ENCODE data around the gene TRAF5. TPM values are rescaled to one million over a fixed set of nuclear protein-coding genes. Genes with fewer than 3 reads are reported as not detected.

TRAF5 gene
- total RNA-seq, 1 donor from 2014 or later, result 9.8 TPM

- Histone ChIP-seq H3K4me3 (no peak overlapping the region), H3K4me1 (no peaks in the 10 kb centered on the region), H3K9me3 (no peaks in the 10 kb centered on the region), H3K36me3 (peaks cover 32% of the 10 kb centered on the region), H3K27ac (no peak overlapping the region), H3K27me3 (no peaks in the 10 kb centered on the region)
- no peak for TF ChIP-seq CTCF (IDR thresholded peaks at IDR 0.05)
- intact Hi-C loops (cut with DNase I), result no loop called here
- ATAC-seq, result no peak
- DNase-seq, result no peak
These were observed 29.2 kb downstream of the TRAF5 start for GRCh38 chr1:211355873-211356272.

DNA sequence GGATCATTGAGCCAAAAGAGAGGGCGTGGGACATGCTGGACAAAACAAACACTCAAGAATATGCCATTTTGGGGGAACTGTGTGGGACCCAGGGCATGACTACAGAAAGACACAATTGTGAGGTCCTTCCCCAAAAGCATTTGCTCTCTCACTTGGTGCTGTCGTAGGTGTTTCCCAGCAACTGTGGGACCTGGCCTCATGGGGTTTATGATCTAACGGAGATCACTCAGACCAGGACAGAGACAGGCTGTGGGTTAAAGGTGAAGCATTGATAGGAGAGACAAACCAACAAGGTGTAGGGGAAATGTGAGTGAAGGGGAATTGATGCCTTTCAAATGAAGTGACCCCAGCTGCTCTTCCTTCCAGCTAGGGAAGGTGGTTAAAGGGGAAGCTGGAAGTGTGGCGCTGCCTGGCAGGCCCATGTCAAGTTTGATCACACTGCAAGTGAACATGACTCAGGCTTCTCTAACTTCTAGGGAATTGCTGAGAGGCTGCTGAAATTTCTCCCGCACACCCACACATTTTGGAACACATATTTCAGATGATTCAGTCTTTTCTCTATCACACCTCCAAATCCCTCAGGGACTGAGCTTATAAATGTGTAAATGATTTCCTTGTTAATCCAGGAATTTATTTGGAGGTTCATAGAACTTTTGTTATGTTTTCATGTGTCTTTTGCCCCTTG is 30.2 kb downstream of the TRAF5 start:
- ATAC-seq, result no peak
- intact Hi-C loops (cut with DNase I), result no loop called here
- no peak for TF ChIP-seq CTCF (IDR thresholded peaks at IDR 0.05)
- H3K27ac ChIP-seq, result no peak overlapping the region
- DNase-seq, result no peak
- no peaks in the 10 kb centered on the region for H3K27me3 ChIP-seq
- H3K4me1 ChIP-seq, result no peaks in the 10 kb centered on the region
- peaks cover 35% of the 10 kb centered on the region for H3K36me3 ChIP-seq
- H3K4me3 ChIP-seq, result no peak overlapping the region
- no peaks in the 10 kb centered on the region for H3K9me3 ChIP-seq

DNA sequence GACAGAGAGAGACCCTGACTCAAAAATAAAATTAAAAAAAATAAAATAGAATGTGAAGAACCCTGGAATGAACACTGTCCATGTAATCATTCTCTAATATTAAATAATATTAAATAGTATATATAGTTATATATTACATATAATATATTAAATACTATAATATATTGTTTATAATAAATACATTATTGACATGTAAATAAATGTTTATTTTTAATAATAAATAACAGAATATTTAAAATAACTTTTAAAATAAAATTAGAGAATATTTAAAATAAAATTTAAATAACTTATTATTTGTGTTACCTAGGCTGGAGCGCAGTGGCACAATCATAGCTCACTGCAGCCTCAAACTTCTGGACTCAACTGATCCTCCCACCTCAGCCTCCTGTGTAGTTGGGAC is 32.1 kb downstream of the TRAF5 start:
- no peak for DNase-seq
- H3K27ac ChIP-seq, result no peak overlapping the region
- peaks cover 41% of the 10 kb centered on the region for H3K36me3 ChIP-seq
- TF ChIP-seq CTCF (IDR thresholded peaks at IDR 0.05), result no peak
- H3K9me3 ChIP-seq, result no peaks in the 10 kb centered on the region
- no peak for ATAC-seq
- H3K4me1 ChIP-seq, result no peaks in the 10 kb centered on the region
- H3K4me3 ChIP-seq, result no peak overlapping the region
- intact Hi-C loops (cut with DNase I), result no loop called here
- H3K27me3 ChIP-seq, result no peaks in the 10 kb centered on the region

GRCh38 chr1:211359876-211360275 is 33.2 kb downstream of the TRAF5 start:
- DNase-seq (no peak), ATAC-seq (no peak)
- H3K4me3 ChIP-seq, result no peak overlapping the region
- no peaks in the 10 kb centered on the region for H3K4me1 ChIP-seq
- H3K27me3 ChIP-seq, result no peaks in the 10 kb centered on the region
- intact Hi-C loops (cut with DNase I), result no loop called here
- H3K27ac ChIP-seq, result no peak overlapping the region
- peaks cover 41% of the 10 kb centered on the region for H3K36me3 ChIP-seq
- TF ChIP-seq CTCF (IDR thresholded peaks at IDR 0.05), result no peak
- H3K9me3 ChIP-seq, result no peaks in the 10 kb centered on the region

DNA sequence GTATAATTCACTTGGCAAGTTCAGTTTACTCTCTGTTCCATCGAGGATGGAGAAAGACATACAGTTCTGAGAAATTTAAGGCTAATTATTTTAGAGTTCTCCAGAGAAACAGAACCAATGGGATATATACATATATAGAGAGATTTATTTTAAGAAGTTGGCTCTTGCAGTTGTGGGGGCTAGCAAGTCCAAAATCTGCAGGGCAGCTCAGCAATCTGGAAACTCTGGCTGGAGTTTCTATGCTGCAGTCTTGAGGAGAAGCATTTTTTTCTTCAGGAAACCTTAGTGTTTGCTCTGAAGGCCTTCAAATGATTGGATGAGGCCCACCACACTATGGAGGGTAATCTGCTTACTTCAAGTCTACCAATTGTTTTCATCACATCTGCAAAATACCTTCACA is 34.6 kb downstream of the TRAF5 start:
- DNase-seq (no peak), ATAC-seq (no peak)
- Histone ChIP-seq H3K4me3 (no peak overlapping the region), H3K27ac (no peak overlapping the region), H3K27me3 (no peaks in the 10 kb centered on the region), H3K36me3 (peaks cover 42% of the 10 kb centered on the region), H3K9me3 (no peaks in the 10 kb centered on the region), H3K4me1 (no peaks in the 10 kb centered on the region)
- intact Hi-C loops (cut with DNase I), result no loop called here
- no peak for TF ChIP-seq CTCF (IDR thresholded peaks at IDR 0.05)

DNA sequence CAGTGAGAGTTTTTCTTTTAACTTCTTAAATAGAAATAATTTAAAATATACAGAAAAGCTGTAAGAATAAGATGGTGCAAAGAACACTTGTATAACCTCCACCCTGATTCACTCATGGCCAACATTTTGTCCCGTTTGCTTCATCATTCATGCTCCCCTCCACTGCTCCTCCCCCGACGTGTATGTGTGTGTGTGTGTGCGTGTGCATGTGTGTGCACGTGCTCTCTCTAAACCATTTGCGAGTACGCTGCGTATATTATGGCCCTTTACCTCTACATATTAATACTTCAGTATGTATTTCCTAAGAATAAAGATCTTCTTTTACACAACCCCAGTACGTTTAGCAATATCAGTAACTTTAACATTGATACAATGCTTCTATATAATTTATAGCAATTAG is 43.0 kb downstream of the TRAF5 start:
- Histone ChIP-seq H3K27ac (no peak overlapping the region), H3K9me3 (no peaks in the 10 kb centered on the region), H3K4me1 (peaks cover 1% of the 10 kb centered on the region), H3K27me3 (no peaks in the 10 kb centered on the region), H3K36me3 (peaks cover 19% of the 10 kb centered on the region), H3K4me3 (no peak overlapping the region)
- DNase-seq, result no peak
- no peak for TF ChIP-seq CTCF (IDR thresholded peaks at IDR 0.05)
- intact Hi-C loops (cut with DNase I), result no loop called here
- ATAC-seq, result no peak
